ENCODE results near the gene RHOB. TPM values are rescaled to one million over a fixed set of nuclear protein-coding genes. Genes with fewer than 3 reads are reported as not detected.

Gene RHOB
- total RNA-seq, 4 donors from 2014 or later, result 809 to 1,532 (median 1,203) TPM

DNA sequence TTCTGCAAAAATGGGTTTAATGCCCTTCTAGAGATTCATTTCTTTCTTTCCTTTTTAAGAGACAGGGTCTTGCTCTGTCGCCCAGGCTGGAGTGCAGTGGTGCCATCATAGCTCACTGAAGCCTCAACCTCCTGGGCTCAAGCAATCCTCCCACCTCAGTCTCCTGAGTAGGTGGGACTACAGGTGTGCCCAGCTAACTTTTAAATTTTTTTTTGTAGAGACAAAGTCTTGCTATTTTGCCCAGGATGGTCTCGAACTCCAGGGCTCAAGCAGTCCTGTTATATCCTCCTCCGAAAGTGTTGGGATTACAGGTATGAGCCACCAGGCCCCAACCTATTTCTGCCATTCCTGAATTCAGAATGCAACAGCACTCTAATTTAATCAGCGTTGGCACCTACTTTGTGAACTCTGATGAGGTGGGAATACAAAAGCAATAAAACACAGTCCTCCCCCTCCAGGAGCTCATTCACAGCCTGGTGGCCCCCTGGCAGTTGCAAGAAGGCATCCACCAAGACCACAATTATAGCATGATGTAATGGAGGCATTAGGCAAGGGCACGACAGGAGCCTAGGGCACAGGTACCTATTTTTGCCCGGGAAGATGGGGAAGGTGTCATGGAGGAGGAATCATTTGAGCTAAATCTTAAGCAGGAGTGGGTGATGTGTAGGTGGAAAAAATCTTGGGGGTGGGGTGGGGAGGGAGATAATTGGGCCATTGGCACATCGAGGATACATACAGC lies 5.1 kb downstream of the RHOB start:
- Histone ChIP-seq H3K9me3 (no peaks in the 10 kb centered on the region), H3K36me3 (peaks cover 15 to 26% (median 18%) of the 10 kb centered on the region in 4 donors), H3K4me3 (peak overlapping the region in 2 of 4 donors; percentile 75 to 99), H3K27me3 (no peaks in the 10 kb centered on the region), H3K27ac (replicated peaks in 1 of 4) (peak overlapping the region; percentile 94 to 100 (median 98)), H3K4me1 (peaks cover 30 to 64% (median 57%) of the 10 kb centered on the region in 4 donors)
- no peak for TF ChIP-seq POLR2AphosphoS5 (IDR thresholded peaks at IDR 0.05)
- no peak for TF ChIP-seq EP300 (IDR thresholded peaks at IDR 0.05)
- TF ChIP-seq, protein P1, sequence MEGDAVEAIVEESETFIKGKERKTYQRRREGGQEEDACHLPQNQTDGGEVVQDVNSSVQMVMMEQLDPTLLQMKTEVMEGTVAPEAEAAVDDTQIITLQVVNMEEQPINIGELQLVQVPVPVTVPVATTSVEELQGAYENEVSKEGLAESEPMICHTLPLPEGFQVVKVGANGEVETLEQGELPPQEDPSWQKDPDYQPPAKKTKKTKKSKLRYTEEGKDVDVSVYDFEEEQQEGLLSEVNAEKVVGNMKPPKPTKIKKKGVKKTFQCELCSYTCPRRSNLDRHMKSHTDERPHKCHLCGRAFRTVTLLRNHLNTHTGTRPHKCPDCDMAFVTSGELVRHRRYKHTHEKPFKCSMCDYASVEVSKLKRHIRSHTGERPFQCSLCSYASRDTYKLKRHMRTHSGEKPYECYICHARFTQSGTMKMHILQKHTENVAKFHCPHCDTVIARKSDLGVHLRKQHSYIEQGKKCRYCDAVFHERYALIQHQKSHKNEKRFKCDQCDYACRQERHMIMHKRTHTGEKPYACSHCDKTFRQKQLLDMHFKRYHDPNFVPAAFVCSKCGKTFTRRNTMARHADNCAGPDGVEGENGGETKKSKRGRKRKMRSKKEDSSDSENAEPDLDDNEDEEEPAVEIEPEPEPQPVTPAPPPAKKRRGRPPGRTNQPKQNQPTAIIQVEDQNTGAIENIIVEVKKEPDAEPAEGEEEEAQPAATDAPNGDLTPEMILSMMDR (IDR thresholded peaks at IDR 0.05), result no peak
- TF ChIP-seq POLR2A (IDR thresholded peaks at IDR 0.05; ENCODE audit: low read depth), result no peak
- WGBS, result 76% methylated on average over 7 of the region's 7 CpGs
- intact Hi-C loops (cut with DNase I), result loop anchor here (2.0 kb wide), 1 partner anchor 159 kb away; no protein-coding TSS in a partner anchor
- no peak for DNase-seq (ENCODE audit: extremely low spot score)

GRCh38 chr2:20452551-20452950 lies 5.7 kb downstream of the RHOB start:
- H3K9me3 ChIP-seq, result no peaks in the 10 kb centered on the region
- intact Hi-C loops (cut with DNase I), result no loop called here
- DNase-seq (ENCODE audit: extremely low spot score), result no peak
- H3K27me3 ChIP-seq, result no peaks in the 10 kb centered on the region
- H3K36me3 ChIP-seq, result peaks cover 12 to 22% (median 14%) of the 10 kb centered on the region in 4 donors
- peak overlapping the region; percentile 94 to 100 (median 98) for H3K27ac ChIP-seq (replicated peaks in 1 of 4)
- peaks cover 30 to 70% (median 61%) of the 10 kb centered on the region in 4 donors for H3K4me1 ChIP-seq
- WGBS, result 27% methylated on average over 2 of the region's 4 CpGs
- H3K4me3 ChIP-seq, result no peak overlapping the region
- TF ChIP-seq, protein P1 (IDR thresholded peaks at IDR 0.05), result peak; percentile 22 to 38 (median 31)
- TF ChIP-seq POLR2A (IDR thresholded peaks at IDR 0.05; ENCODE audit: low read depth), result no peak
- no peak for TF ChIP-seq EP300 (IDR thresholded peaks at IDR 0.05)
- TF ChIP-seq POLR2AphosphoS5 (IDR thresholded peaks at IDR 0.05), result peak in 1 of 2 donors; percentile 64

DNA sequence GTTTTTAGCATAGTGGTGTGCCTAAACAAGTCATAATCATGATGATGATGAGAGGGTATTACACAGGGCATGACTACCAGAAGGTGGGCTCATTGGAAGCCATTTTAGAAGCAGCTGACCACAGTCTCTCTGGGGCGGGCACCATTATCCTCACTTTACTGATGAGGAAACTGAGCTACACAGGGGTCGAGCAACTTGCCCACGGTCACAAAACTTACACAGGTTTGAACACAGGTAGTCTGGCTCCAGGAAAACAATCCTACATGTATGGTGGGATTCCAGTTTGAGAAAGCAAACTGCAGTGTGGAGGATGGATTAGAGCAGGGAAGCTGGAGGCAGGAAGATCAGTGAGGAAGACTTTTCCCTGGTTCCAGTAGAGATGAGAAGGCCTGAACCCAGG lies 6.2 kb downstream of the RHOB start:
- WGBS, result 100% methylated on average over 3 of the region's 3 CpGs
- H3K27ac ChIP-seq (replicated peaks in 1 of 4), result peak overlapping the region; percentile 94 to 100 (median 98)
- TF ChIP-seq POLR2AphosphoS5 (IDR thresholded peaks at IDR 0.05) (no peak), EP300 (IDR thresholded peaks at IDR 0.05) (no peak), POLR2A (IDR thresholded peaks at IDR 0.05; ENCODE audit: low read depth) (no peak)
- TF ChIP-seq, protein P1 (IDR thresholded peaks at IDR 0.05), result no peak
- no peak for DNase-seq (ENCODE audit: extremely low spot score)
- peaks cover 30 to 72% (median 61%) of the 10 kb centered on the region in 4 donors for H3K4me1 ChIP-seq
- no peak overlapping the region for H3K4me3 ChIP-seq
- no peaks in the 10 kb centered on the region for H3K9me3 ChIP-seq
- H3K36me3 ChIP-seq, result peaks cover 7 to 17% (median 9%) of the 10 kb centered on the region in 4 donors
- H3K27me3 ChIP-seq, result no peaks in the 10 kb centered on the region
- intact Hi-C loops (cut with DNase I), result no loop called here

GRCh38 chr2:20454036-20454981 lies 7.4 kb downstream of the RHOB start:
- peaks cover 30 to 72% (median 61%) of the 10 kb centered on the region in 4 donors for H3K4me1 ChIP-seq
- no peaks in the 10 kb centered on the region for H3K9me3 ChIP-seq
- intact Hi-C loops (cut with DNase I), result no loop called here
- no peak overlapping the region for H3K4me3 ChIP-seq
- TF ChIP-seq EP300 (IDR thresholded peaks at IDR 0.05) (no peak), POLR2AphosphoS5 (IDR thresholded peaks at IDR 0.05) (no peak), POLR2A (IDR thresholded peaks at IDR 0.05; ENCODE audit: low read depth) (no peak)
- TF ChIP-seq, protein P1 (IDR thresholded peaks at IDR 0.05), result no peak
- peak overlapping the region; percentile 94 to 100 (median 98) for H3K27ac ChIP-seq (replicated peaks in 1 of 4)
- no peaks in the 10 kb centered on the region for H3K27me3 ChIP-seq
- no peak for DNase-seq (ENCODE audit: extremely low spot score)
- WGBS, result 98% methylated on average over 7 of the region's 7 CpGs
- peaks cover 0 to 4% (median 0%) of the 10 kb centered on the region in 4 donors for H3K36me3 ChIP-seq
